GM23338 (cell line): ENCODE measurements around the gene FASTKD3.

Experiments
- CREB1 ChIP-seq: fragments of 250-450 bp; sonication (Bioruptor Pico); IDR thresholded peaks from 2 replicates; pipeline ENCODE4 v1.5.0; 2020; ENCODE audit warnings: low read depth, mild to moderate bottlenecking, moderate library complexity
- EZH2 ChIP-seq: fragments of 200-600 bp; sonication (generic); IDR thresholded peaks from one replicate; pipeline ENCODE4 v1.8.0; 2017; ENCODE audit warnings: antibody characterized with exemption, mild to moderate bottlenecking, low read depth; ENCODE audit not compliant: unreplicated experiment
- EZH2phosphoT487 ChIP-seq: fragments of 200-600 bp; sonication (generic); IDR thresholded peaks from one replicate; pipeline ENCODE4 v1.8.1; 2018; ENCODE audit warnings: antibody characterized with exemption; ENCODE audit not compliant: unreplicated experiment
- JUNB ChIP-seq: IDR thresholded peaks from one replicate; pipeline ENCODE4 v1.6.1; 2016; ENCODE audit warnings: antibody characterized with exemption; ENCODE audit not compliant: unreplicated experiment
- POLR2AphosphoS5 ChIP-seq: IDR thresholded peaks from 2 replicates; pipeline ENCODE4 v1.6.1; 2016; ENCODE audit warnings: antibody characterized with exemption, low read depth
- ZNF331 ChIP-seq: fragments of 250-450 bp; sonication (Bioruptor Pico); IDR thresholded peaks from 2 replicates; pipeline ENCODE4 v1.5.0; 2020; ENCODE audit warnings: low read depth, mild to moderate bottlenecking, moderate library complexity
- TF ChIP-seq, protein P1 (sequence below), 2 experiments: fragments of 200-600 bp in 1 of 2; sonication (generic) in 1 of 2; conservative IDR thresholded peaks; 2 replicates each; pipeline versions ENCODE4 v1.5.1 to v1.6.1; 2016 to 2017; ENCODE audit warnings: antibody characterized with exemption in 2 of 2, low read depth in 2 of 2, mild to moderate bottlenecking in 2 of 2, moderate library complexity in 1 of 2
- TF ChIP-seq, protein P2 (sequence below): IDR thresholded peaks from one replicate; pipeline ENCODE4 v1.6.1; 2018; ENCODE audit warnings: antibody characterized with exemption; ENCODE audit not compliant: unreplicated experiment

GRCh38 chr5:7902201-7902600, 33.4 kb upstream of the FASTKD3 start:
- TF ChIP-seq, protein P1, sequence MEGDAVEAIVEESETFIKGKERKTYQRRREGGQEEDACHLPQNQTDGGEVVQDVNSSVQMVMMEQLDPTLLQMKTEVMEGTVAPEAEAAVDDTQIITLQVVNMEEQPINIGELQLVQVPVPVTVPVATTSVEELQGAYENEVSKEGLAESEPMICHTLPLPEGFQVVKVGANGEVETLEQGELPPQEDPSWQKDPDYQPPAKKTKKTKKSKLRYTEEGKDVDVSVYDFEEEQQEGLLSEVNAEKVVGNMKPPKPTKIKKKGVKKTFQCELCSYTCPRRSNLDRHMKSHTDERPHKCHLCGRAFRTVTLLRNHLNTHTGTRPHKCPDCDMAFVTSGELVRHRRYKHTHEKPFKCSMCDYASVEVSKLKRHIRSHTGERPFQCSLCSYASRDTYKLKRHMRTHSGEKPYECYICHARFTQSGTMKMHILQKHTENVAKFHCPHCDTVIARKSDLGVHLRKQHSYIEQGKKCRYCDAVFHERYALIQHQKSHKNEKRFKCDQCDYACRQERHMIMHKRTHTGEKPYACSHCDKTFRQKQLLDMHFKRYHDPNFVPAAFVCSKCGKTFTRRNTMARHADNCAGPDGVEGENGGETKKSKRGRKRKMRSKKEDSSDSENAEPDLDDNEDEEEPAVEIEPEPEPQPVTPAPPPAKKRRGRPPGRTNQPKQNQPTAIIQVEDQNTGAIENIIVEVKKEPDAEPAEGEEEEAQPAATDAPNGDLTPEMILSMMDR (conservative IDR thresholded peaks at IDR 0.05; ENCODE audit: low read depth in 2 of 2): no peak
- TF ChIP-seq, protein P2, sequence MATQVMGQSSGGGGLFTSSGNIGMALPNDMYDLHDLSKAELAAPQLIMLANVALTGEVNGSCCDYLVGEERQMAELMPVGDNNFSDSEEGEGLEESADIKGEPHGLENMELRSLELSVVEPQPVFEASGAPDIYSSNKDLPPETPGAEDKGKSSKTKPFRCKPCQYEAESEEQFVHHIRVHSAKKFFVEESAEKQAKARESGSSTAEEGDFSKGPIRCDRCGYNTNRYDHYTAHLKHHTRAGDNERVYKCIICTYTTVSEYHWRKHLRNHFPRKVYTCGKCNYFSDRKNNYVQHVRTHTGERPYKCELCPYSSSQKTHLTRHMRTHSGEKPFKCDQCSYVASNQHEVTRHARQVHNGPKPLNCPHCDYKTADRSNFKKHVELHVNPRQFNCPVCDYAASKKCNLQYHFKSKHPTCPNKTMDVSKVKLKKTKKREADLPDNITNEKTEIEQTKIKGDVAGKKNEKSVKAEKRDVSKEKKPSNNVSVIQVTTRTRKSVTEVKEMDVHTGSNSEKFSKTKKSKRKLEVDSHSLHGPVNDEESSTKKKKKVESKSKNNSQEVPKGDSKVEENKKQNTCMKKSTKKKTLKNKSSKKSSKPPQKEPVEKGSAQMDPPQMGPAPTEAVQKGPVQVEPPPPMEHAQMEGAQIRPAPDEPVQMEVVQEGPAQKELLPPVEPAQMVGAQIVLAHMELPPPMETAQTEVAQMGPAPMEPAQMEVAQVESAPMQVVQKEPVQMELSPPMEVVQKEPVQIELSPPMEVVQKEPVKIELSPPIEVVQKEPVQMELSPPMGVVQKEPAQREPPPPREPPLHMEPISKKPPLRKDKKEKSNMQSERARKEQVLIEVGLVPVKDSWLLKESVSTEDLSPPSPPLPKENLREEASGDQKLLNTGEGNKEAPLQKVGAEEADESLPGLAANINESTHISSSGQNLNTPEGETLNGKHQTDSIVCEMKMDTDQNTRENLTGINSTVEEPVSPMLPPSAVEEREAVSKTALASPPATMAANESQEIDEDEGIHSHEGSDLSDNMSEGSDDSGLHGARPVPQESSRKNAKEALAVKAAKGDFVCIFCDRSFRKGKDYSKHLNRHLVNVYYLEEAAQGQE: no peak
- no peak for TF ChIP-seq POLR2AphosphoS5
- no peak for TF ChIP-seq EZH2phosphoT487
- no peak for TF ChIP-seq CREB1
- no peak for TF ChIP-seq EZH2
- TF ChIP-seq ZNF331 (CRISPR knock-in tag): no peak
- no peak for TF ChIP-seq JUNB
